HFFc6 (cell line): Measurements from ENCODE around the gene C8A. TPM values are rescaled to one million over a fixed set of nuclear protein-coding genes. Genes with fewer than 3 reads are reported as not detected.

ENCODE experiments used
- DNase-seq: peaks from one replicate; pipeline ENCODE4 v3.0.0-alpha.2; 2018
- H3K27ac Mint-ChIP-seq: 2 replicates; pipeline ENCODE4 v1.8.0; 2020; ENCODE audit warnings: mild to moderate bottlenecking, mixed read lengths
- H3K27me3 Mint-ChIP-seq: 2 replicates; pipeline ENCODE4 v1.8.0; 2021; ENCODE audit warnings: mild to moderate bottlenecking, moderate library complexity, mixed read lengths; ENCODE audit not compliant: insufficient read depth
- H3K36me3 Mint-ChIP-seq: 2 replicates; pipeline ENCODE4 v1.8.0; 2021; ENCODE audit warnings: low read depth, mixed read lengths
- H3K4me1 Mint-ChIP-seq: 2 replicates; pipeline ENCODE4 v1.8.0; 2020; ENCODE audit warnings: low read depth, mixed read lengths
- H3K4me3 Mint-ChIP-seq: 2 replicates; pipeline ENCODE4 v1.8.0; 2020; ENCODE audit warnings: mild to moderate bottlenecking, moderate library complexity, mixed read lengths
- H3K9me3 Mint-ChIP-seq: 2 replicates; pipeline ENCODE4 v1.8.0; 2020; ENCODE audit warnings: mild to moderate bottlenecking, mixed read lengths
- CTCF ChIP-seq: fragments of 200-600 bp; sonication (generic); IDR thresholded peaks from 2 replicates; pipeline ENCODE4 v1.5.0; 2021; ENCODE audit warnings: antibody characterized with exemption, mild to moderate bottlenecking
- long read RNA-seq: library from polyadenylated mRNA; unstranded; transcript quantifications from one replicate; pipeline ENCODE4 v2.0.0, GENCODE V29; 2019
- total RNA-seq, 6 experiments: library from RNA; stranded (reverse); fragmentation: NEBNext Ultra II Directional; extraction: Animal tissue kit (Norgen Biotek cat#: 25700); gene quantifications; 2 replicates in 1 of 6; 3 replicates in 5 of 6; pipeline ENCODE4 v1.2.3, GENCODE V29; 2021

The C8A gene
- not detected for total RNA-seq
- long read RNA-seq = 0 reads

- TF ChIP-seq CTCF = no peak
- H3K27me3 Mint-ChIP-seq = peaks cover 2% of the 10 kb centered on the region; the same call in 1 of the 2 replicates
- H3K4me1 Mint-ChIP-seq = peaks cover 7% of the 10 kb centered on the region; the same call in 1 of the 2 replicates
- H3K4me3 Mint-ChIP-seq = no peak within 1 kb of the TSS
- DNase-seq = no peak
- no peaks in the 10 kb centered on the region for H3K9me3 Mint-ChIP-seq
- H3K36me3 Mint-ChIP-seq = no peaks in the 10 kb centered on the region
- no peak within 1 kb of the TSS for H3K27ac Mint-ChIP-seq
Measured at GRCh38 chr1:56854521-56855099, at the start of gene C8A. TSS of gene C8A (plus strand) at chr1:56854797. CDS start at chr1:56854902, 105 bp downstream.

- no peaks in the 10 kb centered on the region for H3K36me3 Mint-ChIP-seq
- peaks cover 6% of the 10 kb centered on the region for H3K27me3 Mint-ChIP-seq
- DNase-seq = no peak
- H3K4me1 Mint-ChIP-seq = no peaks in the 10 kb centered on the region
- no peak for TF ChIP-seq CTCF
- no peak overlapping the region for H3K4me3 Mint-ChIP-seq
- no peaks in the 10 kb centered on the region for H3K9me3 Mint-ChIP-seq
- no peak overlapping the region for H3K27ac Mint-ChIP-seq
Measured at GRCh38 chr1:56806804-56807203, 47.8 kb upstream of the C8A start.

GRCh38 chr1:56808410-56808809 lies 46.2 kb upstream of the C8A start:
- Mint-ChIP-seq H3K4me1 (no peaks in the 10 kb centered on the region), H3K27me3 (peaks cover 6% of the 10 kb centered on the region), H3K27ac (no peak overlapping the region), H3K36me3 (no peaks in the 10 kb centered on the region), H3K4me3 (no peak overlapping the region), H3K9me3 (no peaks in the 10 kb centered on the region)
- TF ChIP-seq CTCF = no peak
- no peak for DNase-seq

GRCh38 chr1:56811331-56811730 lies 43.3 kb upstream of the C8A start:
- no peaks in the 10 kb centered on the region for H3K4me1 Mint-ChIP-seq

GRCh38 chr1:56814205-56814604 lies 40.4 kb upstream of the C8A start:
- Mint-ChIP-seq H3K27me3 (peaks cover 15% of the 10 kb centered on the region), H3K4me3 (no peak overlapping the region), H3K9me3 (no peaks in the 10 kb centered on the region), H3K27ac (no peak overlapping the region), H3K36me3 (no peaks in the 10 kb centered on the region), H3K4me1 (peaks cover 12% of the 10 kb centered on the region)
- no peak for DNase-seq
- TF ChIP-seq CTCF = no peak

More at GRCh38 chr1:56811331-56811730, 43.3 kb upstream of the C8A start:
- DNase-seq = no peak
- no peak for TF ChIP-seq CTCF
- Mint-ChIP-seq H3K27me3 (peaks cover 9% of the 10 kb centered on the region), H3K9me3 (no peaks in the 10 kb centered on the region), H3K4me3 (no peak overlapping the region), H3K36me3 (no peaks in the 10 kb centered on the region), H3K27ac (no peak overlapping the region)
